ENCODE results near the gene UROC1. TPM values are rescaled to one million over a fixed set of nuclear protein-coding genes. Genes with fewer than 3 reads are reported as not detected.

The UROC1 gene
- total and polyA plus RNA-seq, 2 of the 13 experiments (the other 11 are each of a cell fraction or from before 2014, with no cell fraction given): 0.71 to 1.3 TPM

- no peak for TF ChIP-seq ZNF460 (CRISPR knock-in tag; IDR thresholded peaks at IDR 0.05; ENCODE audit: borderline replicate concordance)
- no peak for TF ChIP-seq ZNF740 (CRISPR knock-in tag; IDR thresholded peaks at IDR 0.05)
- 0 out of 2 replicates have a peak, but pooled peaks have one; percentile 20 for TF ChIP-seq ZNF800 (CRISPR knock-in tag; IDR thresholded peaks at IDR 0.05)
- no peak for TF ChIP-seq SOX13 (IDR thresholded peaks at IDR 0.05)
- TF ChIP-seq SOX13 (CRISPR knock-in tag; conservative IDR thresholded peaks at IDR 0.05 in 1 of 2, IDR thresholded peaks at IDR 0.05 in 1 of 2): no peak
- TF ChIP-seq HHEX (CRISPR knock-in tag; IDR thresholded peaks at IDR 0.05): no peak
- TF ChIP-seq FOSL2 (CRISPR knock-in tag; IDR thresholded peaks at IDR 0.05): peak; percentile 33; the same call in 1 of the 2 replicates
- TF ChIP-seq ZNF609 (CRISPR knock-in tag; IDR thresholded peaks at IDR 0.05; ENCODE audit: borderline replicate concordance): no peak; the same call in 1 of the 2 replicates
- no peak for TF ChIP-seq BRCA1 (CRISPR knock-in tag; IDR thresholded peaks at IDR 0.05)
- no peak for TF ChIP-seq SMAD1 (CRISPR knock-in tag; IDR thresholded peaks at IDR 0.05; ENCODE audit: borderline replicate concordance, low read depth)
- no peak for TF ChIP-seq ARID3A (IDR thresholded peaks at IDR 0.05; ENCODE audit: low read depth, low read length)
- no peak for TF ChIP-seq FOXK1 (CRISPR knock-in tag; IDR thresholded peaks at IDR 0.05; ENCODE audit: borderline replicate concordance, low read depth)
- TF ChIP-seq MTF2 (CRISPR knock-in tag; IDR thresholded peaks at IDR 0.05; ENCODE audit: borderline replicate concordance): no peak
- no peak for TF ChIP-seq ZNF256 (CRISPR knock-in tag; conservative IDR thresholded peaks at IDR 0.05)
- 0 out of 2 replicates have a peak, but pooled peaks have one; percentile 25 for TF ChIP-seq ZFY (CRISPR knock-in tag; IDR thresholded peaks at IDR 0.05)
- TF ChIP-seq ZFP36L1 (CRISPR knock-in tag; IDR thresholded peaks at IDR 0.05): no peak
- no peak for TF ChIP-seq ZC3H4 (CRISPR knock-in tag; IDR thresholded peaks at IDR 0.05; ENCODE audit: borderline replicate concordance)
- TF ChIP-seq MBNL3 (CRISPR knock-in tag; conservative IDR thresholded peaks at IDR 0.05): no peak
- TF ChIP-seq, protein P1, sequence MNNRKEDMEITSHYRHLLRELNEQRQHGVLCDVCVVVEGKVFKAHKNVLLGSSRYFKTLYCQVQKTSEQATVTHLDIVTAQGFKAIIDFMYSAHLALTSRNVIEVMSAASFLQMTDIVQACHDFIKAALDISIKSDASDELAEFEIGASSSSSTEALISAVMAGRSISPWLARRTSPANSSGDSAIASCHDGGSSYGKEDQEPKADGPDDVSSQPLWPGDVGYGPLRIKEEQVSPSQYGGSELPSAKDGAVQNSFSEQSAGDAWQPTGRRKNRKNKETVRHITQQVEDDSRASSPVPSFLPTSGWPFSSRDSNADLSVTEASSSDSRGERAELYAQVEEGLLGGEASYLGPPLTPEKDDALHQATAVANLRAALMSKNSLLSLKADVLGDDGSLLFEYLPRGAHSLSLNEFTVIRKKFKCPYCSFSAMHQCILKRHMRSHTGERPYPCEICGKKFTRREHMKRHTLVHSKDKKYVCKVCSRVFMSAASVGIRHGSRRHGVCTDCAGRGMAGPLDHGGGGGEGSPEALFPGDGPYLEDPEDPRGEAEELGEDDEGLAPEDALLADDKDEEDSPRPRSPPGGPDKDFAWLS (CRISPR knock-in tag; IDR thresholded peaks at IDR 0.05; ENCODE audit: borderline replicate concordance): no peak
Measured at GRCh38 chr3:126487151-126487771, 30.3 kb downstream of the UROC1 start (continued).
